Activated naive CD4-positive, alpha-beta T cell treated with anti-CD3 and anti-CD28 coated beads, Interleukin-2, amount 10 ng/mL, durations not matched to agents 7 days and 5 days (primary cell): ENCODE results near the gene ANKRD29.

Source experiments
- CTCF ChIA-PET: fragments of 350-600 bp; sonication (Branson Sonifier 250); formaldehyde crosslinking; loops from one replicate; lab custom pipeline; 2021; ENCODE audit warnings: antibody characterized with exemption; lab: Charles Lee
- DNase-seq: peaks from one replicate; pipeline ENCODE4 v3.0.0-alpha.2; 2020
- H3K27ac Mint-ChIP-seq: one replicate; pipeline ENCODE4 v1.8.0; 2021; ENCODE audit warnings: mild to moderate bottlenecking, moderate library complexity, mixed read lengths
- H3K27me3 Mint-ChIP-seq: one replicate; pipeline ENCODE4 v1.8.0; 2021; ENCODE audit warnings: mild to moderate bottlenecking, mixed read lengths
- H3K36me3 Mint-ChIP-seq: one replicate; pipeline ENCODE4 v1.8.0; 2021; ENCODE audit warnings: mixed read lengths
- H3K4me1 Mint-ChIP-seq: one replicate; pipeline ENCODE4 v1.8.0; 2021; ENCODE audit warnings: mixed read lengths
- H3K4me3 Mint-ChIP-seq: one replicate; pipeline ENCODE4 v1.8.0; 2021; ENCODE audit warnings: mild to moderate bottlenecking, moderate library complexity, mixed read lengths
- H3K9me3 Mint-ChIP-seq: one replicate; pipeline ENCODE4 v1.8.0; 2021; ENCODE audit warnings: mixed read lengths

ANKRD29 gene, protein sequence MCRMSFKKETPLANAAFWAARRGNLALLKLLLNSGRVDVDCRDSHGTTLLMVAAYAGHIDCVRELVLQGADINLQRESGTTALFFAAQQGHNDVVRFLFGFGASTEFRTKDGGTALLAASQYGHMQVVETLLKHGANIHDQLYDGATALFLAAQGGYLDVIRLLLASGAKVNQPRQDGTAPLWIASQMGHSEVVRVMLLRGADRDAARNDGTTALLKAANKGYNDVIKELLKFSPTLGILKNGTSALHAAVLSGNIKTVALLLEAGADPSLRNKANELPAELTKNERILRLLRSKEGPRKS

DNA sequence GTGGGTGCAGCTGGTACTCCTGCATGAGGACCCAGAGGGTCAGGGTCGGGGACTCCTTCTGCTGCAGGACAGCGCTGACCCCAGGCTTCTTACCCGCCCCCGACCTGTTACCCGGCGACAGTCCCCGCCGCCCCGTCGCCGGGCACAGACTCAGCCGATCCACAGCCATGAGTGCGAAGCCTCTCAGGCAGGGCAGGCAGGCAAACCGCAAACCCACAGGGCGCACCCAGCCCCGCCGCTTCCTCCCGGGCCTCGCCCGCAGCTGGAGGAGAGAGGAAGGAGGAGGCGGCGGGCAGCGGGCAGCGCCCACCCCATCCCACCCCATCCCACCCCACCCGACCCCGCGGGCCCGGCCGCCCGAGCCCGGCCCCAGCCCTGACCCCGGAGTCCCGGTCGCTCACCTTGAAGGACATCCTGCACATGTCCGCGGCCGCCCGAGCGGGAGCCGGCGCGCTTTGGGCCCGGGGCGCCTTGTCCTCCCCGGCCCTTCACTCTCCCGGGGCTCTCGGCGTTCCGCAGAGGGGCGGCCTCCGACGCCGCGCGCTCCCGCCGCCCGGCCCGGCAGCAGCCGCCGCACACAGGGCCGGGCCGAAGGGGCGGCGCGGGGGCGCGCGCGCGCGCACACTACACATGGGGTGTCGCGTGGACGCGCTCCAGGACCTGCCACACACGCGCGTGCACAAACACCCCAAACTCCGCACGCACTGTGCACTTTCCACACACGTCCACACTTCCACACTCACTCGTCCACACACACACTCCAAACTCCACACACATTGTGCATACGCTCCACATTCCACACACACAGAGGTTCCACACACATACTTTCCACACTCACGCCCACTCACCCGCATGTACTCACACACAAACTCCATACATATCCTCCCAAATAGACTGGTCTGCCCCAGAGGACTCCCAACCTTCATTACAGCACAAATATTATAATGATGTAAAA lies at the start of gene ANKRD29:
ANKRD29 (minus strand) TSS at position 603 of the 955 bp plus-strand sequence; CDS start at position 422, 181 bp downstream.
- CTCF ChIA-PET: interaction anchor here (0.9 to 1.2 kb wide), 3 partner anchors 10 to 256 kb away, joined by 3 read pairs; no protein-coding TSS in a partner anchor
- Mint-ChIP-seq H3K4me3 (peak within 1 kb of the TSS; percentile 73), H3K36me3 (no peaks in the 10 kb centered on the region), H3K9me3 (no peaks in the 10 kb centered on the region), H3K4me1 (peaks cover 24% of the 10 kb centered on the region), H3K27me3 (peaks cover 88% of the 10 kb centered on the region), H3K27ac (no peak within 1 kb of the TSS)
- peak; percentile 79 for DNase-seq

DNA sequence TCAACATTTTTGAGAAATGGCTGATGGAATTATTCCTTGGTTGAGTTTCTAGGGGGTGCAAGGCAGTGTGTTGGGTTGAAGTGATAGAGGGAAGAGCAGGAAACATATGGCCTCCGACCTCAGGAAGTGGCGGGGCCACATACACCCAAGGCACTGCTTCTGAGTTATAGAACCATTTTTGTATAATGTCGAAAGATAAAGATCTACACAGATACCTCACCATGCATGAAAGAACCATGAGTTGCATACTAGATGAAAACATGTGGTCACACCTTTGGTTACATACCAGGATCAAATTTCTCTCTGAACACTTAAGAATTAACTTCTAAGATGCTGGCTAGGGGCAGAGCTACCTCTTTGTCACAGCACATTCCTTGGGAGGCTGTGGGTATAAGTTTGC lies 49.7 kb upstream of the ANKRD29 start:
- Mint-ChIP-seq H3K9me3 (peaks cover 4% of the 10 kb centered on the region), H3K27ac (peak overlapping the region; percentile 39), H3K4me3 (no peak overlapping the region), H3K4me1 (peaks cover 20% of the 10 kb centered on the region), H3K36me3 (peaks cover 4% of the 10 kb centered on the region), H3K27me3 (peaks cover 25% of the 10 kb centered on the region)
- CTCF ChIA-PET: interaction anchor here (1.5 kb wide), 1 partner anchor 213 kb away, joined by 3 read pairs; no protein-coding TSS in a partner anchor
- peak; percentile 66 for DNase-seq

DNA sequence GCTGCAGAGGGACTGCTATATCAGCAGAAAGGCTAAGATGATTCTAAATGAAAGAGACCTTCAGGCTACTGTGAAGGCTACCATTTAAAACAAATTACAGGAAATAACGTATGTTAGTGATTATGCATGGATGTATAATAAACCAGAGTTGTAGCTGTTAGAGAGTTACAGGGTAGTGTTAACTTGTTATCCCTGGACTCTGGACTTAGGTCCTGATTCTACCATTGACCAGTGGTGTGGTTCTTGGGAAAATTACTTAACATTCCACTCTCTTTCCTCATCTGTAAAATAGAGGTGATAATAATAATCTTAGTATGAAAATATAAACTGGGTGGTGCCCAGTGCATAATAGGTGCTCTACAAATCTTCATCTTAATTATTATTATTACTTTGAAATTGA lies 48.7 kb upstream of the ANKRD29 start:
- Mint-ChIP-seq H3K36me3 (peaks cover 4% of the 10 kb centered on the region), H3K27ac (no peak overlapping the region), H3K9me3 (peaks cover 8% of the 10 kb centered on the region), H3K4me3 (no peak overlapping the region), H3K4me1 (peaks cover 20% of the 10 kb centered on the region), H3K27me3 (peaks cover 21% of the 10 kb centered on the region)
- CTCF ChIA-PET: interaction anchor here (1.5 kb wide), 1 partner anchor 212 kb away, joined by 3 read pairs; no protein-coding TSS in a partner anchor
- no peak for DNase-seq

DNA sequence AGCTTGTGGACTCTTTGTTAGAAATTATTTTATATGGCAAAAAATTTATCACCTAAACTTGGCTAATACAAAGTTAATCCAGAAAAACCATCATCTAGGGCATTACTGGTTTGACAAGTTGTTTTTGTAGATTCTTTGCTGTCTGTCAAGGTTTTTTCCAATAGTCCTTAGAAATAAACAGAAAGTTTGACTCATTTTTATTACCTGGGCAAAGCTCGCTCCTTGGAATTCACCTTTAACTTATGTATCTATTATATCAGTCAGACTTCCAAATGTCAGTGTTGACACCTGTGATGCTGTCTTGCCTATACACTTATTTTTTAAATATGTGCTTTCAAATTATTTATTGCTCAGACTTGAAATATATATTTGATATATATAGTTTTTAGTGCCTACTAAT lies 48.2 kb upstream of the ANKRD29 start:
- CTCF ChIA-PET: no interaction called here
- peaks cover 21% of the 10 kb centered on the region for H3K27me3 Mint-ChIP-seq

DNA sequence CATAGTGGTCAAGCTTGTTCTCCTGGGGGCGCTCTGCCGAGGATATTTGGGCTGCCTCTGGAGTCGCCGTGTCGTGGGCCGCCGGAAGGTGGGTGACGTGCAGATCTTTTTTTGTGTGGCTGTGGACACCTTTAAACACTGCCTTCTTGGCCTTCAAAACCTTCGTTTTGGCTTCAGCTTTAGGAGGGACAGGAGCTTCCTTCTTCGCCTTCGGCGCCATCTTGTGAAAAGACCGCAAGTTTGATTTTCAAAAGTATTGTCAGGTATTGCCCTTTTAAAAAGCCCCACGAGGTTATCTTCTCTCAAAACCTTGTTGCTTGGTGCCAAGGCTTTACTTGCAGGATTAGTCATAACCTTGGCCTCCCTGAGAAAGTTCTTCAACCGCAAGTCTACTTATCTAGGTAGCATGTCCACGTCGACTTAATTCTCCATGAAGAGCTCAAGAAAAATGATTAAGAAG lies 47.4 kb upstream of the ANKRD29 start:
- H3K36me3 Mint-ChIP-seq: peaks cover 4% of the 10 kb centered on the region
- H3K9me3 Mint-ChIP-seq: peaks cover 8% of the 10 kb centered on the region
- no peak overlapping the region for H3K27ac Mint-ChIP-seq
- H3K4me1 Mint-ChIP-seq: peaks cover 20% of the 10 kb centered on the region
- no peak overlapping the region for H3K4me3 Mint-ChIP-seq
- CTCF ChIA-PET: no interaction called here
- no peak for DNase-seq
- H3K27me3 Mint-ChIP-seq: peaks cover 26% of the 10 kb centered on the region

More for the DNA sequence above, 48.2 kb upstream of the ANKRD29 start:
- no peak for DNase-seq
- Mint-ChIP-seq H3K27ac (no peak overlapping the region), H3K9me3 (peaks cover 8% of the 10 kb centered on the region), H3K4me1 (peaks cover 20% of the 10 kb centered on the region), H3K36me3 (peaks cover 4% of the 10 kb centered on the region), H3K4me3 (no peak overlapping the region)

DNA sequence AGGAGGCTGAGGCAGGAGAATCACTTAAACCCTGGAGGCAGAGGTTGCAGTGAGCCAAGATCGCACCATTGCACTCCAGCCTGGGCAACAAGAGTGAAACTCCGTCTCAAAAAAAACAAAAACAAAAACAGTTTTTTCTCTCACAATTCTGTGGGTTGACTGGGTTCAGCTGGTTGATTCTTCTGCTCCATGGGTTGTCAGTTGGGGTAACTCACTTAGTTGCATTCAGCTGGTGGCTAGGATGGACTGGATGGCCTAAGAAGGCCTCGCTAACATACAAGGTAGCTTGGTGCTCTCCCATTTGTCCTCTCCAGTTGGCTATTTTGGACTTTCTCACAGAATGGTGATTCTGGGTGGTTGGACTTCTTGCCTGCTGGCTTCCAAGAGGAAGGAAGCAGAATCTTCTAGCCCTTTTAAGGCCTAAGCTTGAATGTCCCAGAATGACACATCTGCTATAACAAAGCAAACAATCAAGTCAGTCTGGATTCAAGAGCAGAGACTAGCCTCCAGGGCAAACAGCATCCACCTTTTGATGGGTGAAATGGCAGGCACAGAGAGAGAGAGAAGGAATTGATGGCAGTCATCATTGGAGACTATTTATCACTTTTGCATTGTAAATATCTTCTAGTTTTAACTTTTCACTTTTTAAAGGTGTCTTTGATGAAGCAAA lies 44.4 kb upstream of the ANKRD29 start:
- Mint-ChIP-seq H3K4me1 (peaks cover 4% of the 10 kb centered on the region), H3K9me3 (peaks cover 8% of the 10 kb centered on the region), H3K36me3 (peaks cover 4% of the 10 kb centered on the region), H3K4me3 (no peak overlapping the region), H3K27me3 (peaks cover 37% of the 10 kb centered on the region), H3K27ac (no peak overlapping the region)
- CTCF ChIA-PET: no interaction called here
- DNase-seq: no peak

DNA sequence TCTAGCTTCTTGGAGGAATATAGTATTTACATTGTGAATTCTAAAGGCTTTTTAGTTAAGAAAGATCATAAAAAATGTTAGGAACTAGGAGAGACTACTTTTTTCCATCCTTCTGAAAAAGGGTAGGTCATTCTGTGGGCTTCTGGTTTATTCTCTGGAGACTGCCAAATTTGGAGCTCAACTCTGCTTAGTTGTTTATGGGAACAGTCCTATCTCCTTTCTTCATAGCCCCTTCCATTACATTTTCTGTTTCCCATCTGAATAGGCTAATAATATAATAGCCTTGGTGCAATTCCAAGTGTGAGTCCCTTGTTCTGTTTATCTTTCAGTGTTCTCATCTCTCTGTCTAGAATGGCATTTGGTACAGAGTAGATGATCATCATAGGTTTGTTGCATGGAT lies 42.1 kb upstream of the ANKRD29 start:
- Mint-ChIP-seq H3K9me3 (peaks cover 8% of the 10 kb centered on the region), H3K4me1 (no peaks in the 10 kb centered on the region), H3K36me3 (peaks cover 4% of the 10 kb centered on the region), H3K27ac (no peak overlapping the region), H3K27me3 (peaks cover 45% of the 10 kb centered on the region), H3K4me3 (no peak overlapping the region)
- CTCF ChIA-PET: interaction anchor here (1.3 to 4.2 kb wide), 4 partner anchors 13 to 206 kb away, joined by 4 to 29 read pairs (median 22); no protein-coding TSS in a partner anchor
- no peak for DNase-seq

DNA sequence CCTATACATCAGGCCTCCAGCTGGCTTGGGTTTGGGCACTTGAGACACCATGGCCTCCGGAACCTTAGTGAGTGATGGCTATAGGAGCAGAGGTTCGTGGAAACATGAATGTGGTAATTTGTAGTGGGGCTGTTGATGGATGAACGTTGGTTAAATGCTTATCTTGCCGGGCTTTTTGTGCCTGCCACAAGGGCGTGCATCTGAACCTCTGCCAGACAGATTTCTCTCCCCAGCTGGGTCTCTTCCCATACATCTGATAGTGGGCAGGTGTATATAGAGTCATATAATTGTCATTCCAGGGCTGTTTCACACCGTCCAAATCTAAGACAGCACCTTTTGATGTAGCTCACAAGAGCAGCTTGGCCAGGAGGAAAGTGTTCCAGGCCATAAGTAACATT lies 41.3 kb upstream of the ANKRD29 start:
- CTCF ChIA-PET: interaction anchor here (1.0 to 4.2 kb wide), 7 partner anchors 12 to 205 kb away, joined by 4 to 29 read pairs (median 11); no protein-coding TSS in a partner anchor
- Mint-ChIP-seq H3K27ac (no peak overlapping the region), H3K36me3 (peaks cover 4% of the 10 kb centered on the region), H3K4me3 (no peak overlapping the region), H3K27me3 (peaks cover 41% of the 10 kb centered on the region), H3K4me1 (no peaks in the 10 kb centered on the region), H3K9me3 (peaks cover 8% of the 10 kb centered on the region)
- no peak for DNase-seq

DNA sequence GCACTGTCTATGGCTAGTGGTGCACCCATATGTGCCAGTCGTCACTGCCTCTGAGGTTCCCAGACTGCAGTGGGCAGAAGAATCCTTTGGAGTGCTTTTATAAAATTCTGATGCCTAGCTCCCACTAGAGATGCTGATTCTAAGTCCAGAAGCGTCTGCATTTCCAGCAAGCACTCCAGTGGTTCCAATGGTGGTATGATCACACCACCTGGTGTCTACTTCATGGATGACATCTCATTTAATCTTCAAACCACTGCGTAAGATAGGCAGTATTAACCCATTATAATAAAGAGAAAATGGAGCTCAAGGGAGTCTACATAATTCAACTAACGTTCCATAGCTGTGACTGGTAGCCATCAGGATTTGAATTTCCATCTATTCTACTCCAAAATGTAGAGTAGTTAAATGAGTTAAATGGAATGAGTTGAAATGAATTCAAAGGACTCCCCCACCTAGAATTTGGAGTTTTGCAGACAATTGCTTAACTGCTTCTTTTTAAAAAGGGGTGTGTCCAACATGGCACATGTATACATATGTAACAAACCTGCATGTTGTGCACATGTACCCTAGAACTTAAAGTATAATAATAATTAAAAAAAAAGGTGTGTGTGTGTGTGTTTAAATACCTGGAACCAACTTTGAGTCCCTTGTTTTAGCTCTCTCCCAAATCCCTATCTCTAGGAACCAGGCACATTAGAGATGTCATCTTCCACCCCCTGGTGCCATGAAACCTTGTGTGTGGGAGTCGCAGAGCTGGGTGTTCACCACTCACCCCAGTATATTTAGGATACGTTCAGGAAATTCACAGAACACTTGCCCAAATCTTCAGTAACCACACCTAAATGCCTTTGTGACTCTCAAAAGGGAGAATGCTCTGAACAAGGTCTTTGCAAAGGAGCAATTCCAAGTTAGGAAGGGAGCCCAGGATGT lies 40.6 kb upstream of the ANKRD29 start:
- H3K36me3 Mint-ChIP-seq: peaks cover 4% of the 10 kb centered on the region
- peak; percentile 44 for DNase-seq
- H3K27ac Mint-ChIP-seq: no peak overlapping the region
- peaks cover 8% of the 10 kb centered on the region for H3K9me3 Mint-ChIP-seq
- H3K27me3 Mint-ChIP-seq: peaks cover 42% of the 10 kb centered on the region
- no peak overlapping the region for H3K4me3 Mint-ChIP-seq
- CTCF ChIA-PET: interaction anchor here (0.5 to 4.2 kb wide), 24 partner anchors 9 to 391 kb away, joined by 3 to 29 read pairs (median 4); no protein-coding TSS in a partner anchor
- H3K4me1 Mint-ChIP-seq: no peaks in the 10 kb centered on the region

DNA sequence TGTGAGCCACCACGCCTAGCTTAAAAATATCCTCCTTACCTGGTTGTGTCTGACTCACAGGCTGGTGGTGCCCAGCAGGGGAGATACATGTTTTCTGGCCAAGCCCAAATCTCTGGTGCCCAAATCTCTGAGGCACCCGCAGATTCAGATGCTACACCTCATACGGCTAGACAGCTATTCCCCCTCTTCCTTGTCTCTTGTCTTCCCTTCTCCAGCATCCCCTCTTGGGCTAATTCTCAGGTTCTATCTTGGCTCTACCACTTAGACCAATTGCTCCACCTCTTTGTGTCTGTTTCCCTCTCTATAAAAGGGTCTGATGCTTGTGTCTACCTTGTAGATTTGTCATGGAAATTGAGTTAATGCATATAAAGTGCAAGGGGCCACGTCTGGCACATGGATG lies 39.9 kb upstream of the ANKRD29 start:
- Mint-ChIP-seq H3K27ac (no peak overlapping the region), H3K4me3 (no peak overlapping the region), H3K9me3 (peaks cover 4% of the 10 kb centered on the region), H3K27me3 (peaks cover 42% of the 10 kb centered on the region), H3K36me3 (no peaks in the 10 kb centered on the region), H3K4me1 (no peaks in the 10 kb centered on the region)
- no peak for DNase-seq
- CTCF ChIA-PET: interaction anchor here (0.6 to 4.2 kb wide), 21 partner anchors 8 to 392 kb away, joined by 3 to 29 read pairs (median 4); no protein-coding TSS in a partner anchor

DNA sequence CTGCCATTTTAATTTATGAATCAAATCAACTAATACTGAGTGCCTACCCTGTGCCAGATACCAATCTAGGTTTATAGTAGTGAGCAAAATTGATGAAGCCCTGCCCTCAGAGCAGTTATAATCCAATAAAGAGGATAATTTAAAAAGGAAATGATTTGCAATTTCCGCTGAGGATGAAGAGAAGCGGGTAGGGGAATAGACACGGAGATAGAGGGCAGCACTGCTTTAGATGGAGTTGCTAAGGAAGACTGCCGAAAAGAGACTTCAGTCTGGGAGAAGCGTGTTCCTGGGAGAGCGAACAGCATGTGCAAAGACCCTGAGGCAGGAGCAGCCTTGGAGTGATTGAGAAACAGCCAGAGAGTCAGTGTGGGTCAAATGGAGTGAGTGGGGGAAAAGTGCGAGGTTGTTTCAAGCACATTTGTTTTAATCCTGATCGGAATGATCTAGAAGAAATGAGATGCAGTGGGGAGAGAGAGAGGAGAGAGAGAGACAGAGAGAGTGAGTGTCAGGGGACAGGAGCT lies 38.9 kb upstream of the ANKRD29 start:
- Mint-ChIP-seq H3K27ac (no peak overlapping the region), H3K36me3 (no peaks in the 10 kb centered on the region), H3K4me3 (no peak overlapping the region), H3K4me1 (no peaks in the 10 kb centered on the region), H3K9me3 (no peaks in the 10 kb centered on the region), H3K27me3 (peaks cover 48% of the 10 kb centered on the region)
- CTCF ChIA-PET: interaction anchor here (1.1 to 4.2 kb wide), 4 partner anchors 72 to 185 kb away, joined by 3 to 29 read pairs (median 8); no protein-coding TSS in a partner anchor
- DNase-seq: no peak

DNA sequence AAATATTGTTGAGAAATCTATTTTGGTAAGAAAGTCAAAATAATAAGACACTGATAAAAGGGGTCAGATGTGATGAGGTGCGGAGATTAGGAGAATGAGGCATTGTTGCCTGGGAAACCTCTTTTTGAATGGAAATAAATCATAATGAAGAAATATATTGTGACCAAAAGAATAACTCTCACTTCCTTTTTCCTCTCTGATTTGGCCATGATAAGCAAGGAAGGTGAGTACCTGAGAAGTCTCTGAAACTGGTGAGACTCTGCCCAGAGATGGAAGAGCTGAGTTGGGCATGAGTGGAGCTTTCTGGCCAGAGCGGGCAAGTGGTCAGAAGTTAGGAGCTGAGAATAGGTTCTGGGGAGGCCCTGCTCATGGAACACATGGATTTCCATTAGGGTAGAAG lies 38.3 kb upstream of the ANKRD29 start:
- Mint-ChIP-seq H3K9me3 (no peaks in the 10 kb centered on the region), H3K4me1 (no peaks in the 10 kb centered on the region), H3K27ac (no peak overlapping the region), H3K4me3 (no peak overlapping the region), H3K27me3 (peaks cover 51% of the 10 kb centered on the region), H3K36me3 (no peaks in the 10 kb centered on the region)
- no peak for DNase-seq
- CTCF ChIA-PET: interaction anchor here (1.1 to 1.5 kb wide), 2 partner anchors 72 to 74 kb away, joined by 3 to 5 read pairs; no protein-coding TSS in a partner anchor
